K562 (cell line): ENCODE data around the gene BHLHE23. TPM values are rescaled to one million over a fixed set of nuclear protein-coding genes. Genes with fewer than 3 reads are reported as not detected.
A peak's percentile ranks its signal among the peaks of the same experiment; 100 is the strongest.

Experiments
- ATAC-seq: fragments of 200-7000 bp; cut with Tn5 transposase; 3 replicates; pipeline ENCODE4 v1.9.1; 2020; ENCODE audit warnings: moderate library complexity
- BruUV-seq: library from RNA; stranded (reverse); fragments of 400-500 nt; replicated peaks from 2 replicates; lab custom pipeline; 2021; lab: Mats Ljungman, UMichigan
- CTCF ChIA-PET: fragments of 300-600 bp; formaldehyde crosslinking; extraction: SDS; loops from one replicate; lab custom pipeline; 2021; ENCODE audit warnings: low intra/inter-chr PET ratio; lab: Yijun Ruan, JAX
- POLR2A ChIA-PET: fragments of 300-600, 350-650 bp; sonication (Branson Sonifier 250); formaldehyde crosslinking; extraction: SDS; loops from one replicate; lab custom pipeline; 2021; ENCODE audit warnings: antibody characterized with exemption, inconsistent platforms; lab: Yijun Ruan, JAX
- DNase-seq, 4 experiments: peaks; one replicate each; pipeline versions ENCODE4 v3.0.0 to v3.0.0-alpha.2; 2011 to 2018; ENCODE audit warnings: low spot score in 3 of 4, mixed read lengths in 3 of 4; ENCODE audit errors: extremely low read depth in 1 of 4
- FAIRE-seq: peaks from 2 replicates; lab custom pipeline; 2011; peaks lifted over from hg19 to GRCh38; lab: Jason Lieb, UNC
- H2AFZ ChIP-seq: 2 replicates; pipeline ENCODE4 v1.6.0; 2011; ENCODE audit warnings: low read depth, low read length, control low read depth, inconsistent platforms
- H3K27ac ChIP-seq: fragments of 200-600 bp; 3 replicates; pipeline ENCODE4 v1.8.0; 2011; ENCODE audit warnings: low read depth, mild to moderate bottlenecking, control low read depth, inconsistent platforms, low read length, moderate library complexity, mixed read lengths; ENCODE audit errors: extremely low read depth
- H3K27me3 ChIP-seq, 2 experiments: fragments of 300-600 bp in 1 of 2; 2 replicates in 1 of 2; 3 replicates in 1 of 2; pipeline versions ENCODE4 v1.6.0 to v1.8.0; 2011; ENCODE audit warnings: inconsistent platforms in 2 of 2, low read length in 2 of 2, mild to moderate bottlenecking in 1 of 2, mixed read lengths in 1 of 2, moderate library complexity in 1 of 2; ENCODE audit not compliant: control insufficient read depth in 2 of 2, insufficient read depth in 2 of 2
- H3K36me3 ChIP-seq: fragments of 300-600 bp; 3 replicates; pipeline ENCODE4 v1.8.0; 2011; ENCODE audit warnings: mild to moderate bottlenecking, low read length, inconsistent platforms; ENCODE audit not compliant: control insufficient read depth, insufficient read depth
- H3K4me1 ChIP-seq, 2 experiments: fragments of 200-600 bp in 1 of 2; replicated peaks in 1 of 2; 2 replicates in 1 of 2; 3 replicates in 1 of 2; pipeline versions ENCODE4 v1.5.1 to v1.8.0; 2011; ENCODE audit warnings: inconsistent platforms in 2 of 2, low read length in 2 of 2, mild to moderate bottlenecking in 1 of 2, mixed read lengths in 1 of 2, moderate library complexity in 1 of 2; ENCODE audit not compliant: control insufficient read depth in 2 of 2, insufficient read depth in 2 of 2
- H3K4me2 ChIP-seq: 2 replicates; pipeline ENCODE4 v1.6.1; 2011; ENCODE audit warnings: low read length, control low read depth, inconsistent platforms, mixed read lengths; ENCODE audit not compliant: insufficient read depth
- H3K4me3 ChIP-seq: fragments of 200-600 bp; sonication (generic), shearing (Covaris generic); 2 replicates; pipeline ENCODE4 v1.5.1; 2016; ENCODE audit warnings: control low read depth, inconsistent platforms
- H3K79me2 ChIP-seq: fragments of 200-600 bp; 3 replicates; pipeline ENCODE4 v1.8.0; 2011; ENCODE audit warnings: low read length, inconsistent platforms; ENCODE audit not compliant: control insufficient read depth, insufficient read depth
- H3K9ac ChIP-seq, 2 experiments: 2 replicates each; pipeline versions ENCODE4 v1.6.0 to v1.6.1; 2011; ENCODE audit warnings: low read depth in 2 of 2, low read length in 2 of 2, control low read depth in 1 of 2, inconsistent platforms in 1 of 2, mild to moderate bottlenecking in 1 of 2, mixed read lengths in 1 of 2; ENCODE audit not compliant: insufficient read depth in 1 of 2
- H3K9me1 ChIP-seq: one replicate; pipeline ENCODE4 v1.6.0; 2011; ENCODE audit warnings: inconsistent platforms, mild to moderate bottlenecking, low read length, moderate library complexity; ENCODE audit not compliant: control insufficient read depth, insufficient read depth
- H3K9me3 ChIP-seq: replicated peaks from 2 replicates; pipeline ENCODE4 v1.5.1; 2011; ENCODE audit warnings: low read depth, low read length, inconsistent platforms; ENCODE audit not compliant: control insufficient read depth, insufficient read depth
- H4K20me1 ChIP-seq: replicated peaks from 2 replicates; pipeline ENCODE4 v1.6.1; 2011; ENCODE audit warnings: low read length, inconsistent platforms, mixed read lengths; ENCODE audit not compliant: control insufficient read depth, insufficient read depth
- ATF1 ChIP-seq, 2 experiments: fragments of 450-650 bp in 1 of 2; IDR thresholded peaks; 2 replicates each; pipeline ENCODE4 v1.6.1; 2016; ENCODE audit warnings: missing compliant biosample characterization in 1 of 2, missing genetic modification characterization in 1 of 2
- CAMTA2 ChIP-seq: fragments of 250-450 bp; sonication (Bioruptor Pico); conservative IDR thresholded peaks from 2 replicates; pipeline ENCODE4 v1.5.1; 2022
- DDX20 ChIP-seq: fragments of 450-650 bp; IDR thresholded peaks from 2 replicates; pipeline ENCODE4 v1.6.1; 2016; ENCODE audit warnings: missing genetic modification characterization, low read depth, mild to moderate bottlenecking, missing compliant biosample characterization, moderate library complexity
- DPF2 ChIP-seq: fragments of 450-650 bp; IDR thresholded peaks from 2 replicates; pipeline ENCODE4 v1.6.1; 2016
- E2F1 ChIP-seq: sonication (generic); formaldehyde crosslinking; IDR thresholded peaks from 2 replicates; pipeline ENCODE4 v1.8.1; 2023; ENCODE audit warnings: mild to moderate bottlenecking, missing genetic modification reagents, moderate library complexity
- MCM2 ChIP-seq: fragments of 450-650 bp; IDR thresholded peaks from 2 replicates; pipeline ENCODE4 v1.6.1; 2017; ENCODE audit warnings: low read depth, mild to moderate bottlenecking
- TARDBP ChIP-seq: fragments of 450-650 bp; IDR thresholded peaks from 2 replicates; pipeline ENCODE4 v1.6.1; 2016
- WGBS: fragments of 100-300 bp; shearing (Covaris generic); methylation state at CpG from one replicate; pipeline ENCODE4 v1.1.6; 2016; ENCODE audit warnings: low coverage, mixed read lengths; ENCODE audit not compliant: insufficient coverage; ENCODE audit errors: missing lambda C conversion rate; 5-methylcytosine and 5-hydroxymethylcytosine counted together
- in situ Hi-C: fragments of 300-500 bp; cut with MboI; formaldehyde crosslinking; loops from 4 replicates; pipeline ENCODE4 v1.15.0; 2018; ENCODE audit warnings: inconsistent platforms, mixed read lengths
- intact Hi-C: fragments of 100-400 bp; cut with micrococcal nuclease; formaldehyde crosslinking; loops from 2 replicates; pipeline ENCODE4 v1.14.2; 2022
- polyA plus RNA-seq, 8 experiments: library from polyadenylated mRNA; depleted of rRNA in 4 of 8; stranded (reverse) in 5 of 8; unstranded in 3 of 8; fragments of >200 nt; fragmentation: Nextera tagmentation in 2 of 8; fragmentation: Illumina TruSeq in 1 of 8; extraction: Ambion mirVana in 2 of 8; extraction: Trizol in 1 of 8; gene quantifications; 2 replicates each; pipeline versions ENCODE4 v1.2.1 to v1.2.3, GENCODE V29; 2011 to 2014; ENCODE audit warnings: inconsistent platforms in 1 of 8, missing spikeins in 1 of 8
- total RNA-seq, 7 experiments: library from RNA; depleted of rRNA in 6 of 7; stranded (reverse); fragments of >200 nt in 6 of 7; fragmentation: Illumina TruSeq in 2 of 7; extraction: Trizol in 2 of 7; gene quantifications; 2 replicates each; pipeline versions ENCODE4 v1.2.1 to v1.2.3, GENCODE V29; 2011 to 2021; ENCODE audit warnings: low replicate concordance in 1 of 7

Gene BHLHE23
- total and polyA plus RNA-seq, 9 of the 15 experiments (the other 6 are each of a cell fraction or from before 2014, with no cell fraction given), result not detected

GRCh38 chr20:62989201-62989601, 17.6 kb downstream of the BHLHE23 start:
- no peak overlapping the region for H3K27ac ChIP-seq
- peak; percentile 23; the same call in 1 of the 3 replicates for ATAC-seq
- TF ChIP-seq TARDBP, result no peak
- H4K20me1 ChIP-seq, result peaks cover 7% of the 10 kb centered on the region
- H3K27me3 ChIP-seq, result peaks cover 54 to 81% of the 10 kb centered on the region in 2 experiments
- H3K36me3 ChIP-seq, result no peaks in the 10 kb centered on the region
- CTCF ChIA-PET, result no interaction called here
- BruUV-seq, result no TSS peak
- DNase-seq, result no peak
- FAIRE-seq, result peak; percentile 15
- in situ Hi-C loops, result no loop called here
- H3K9ac ChIP-seq, result no peak overlapping the region
- POLR2A ChIA-PET, result no interaction called here
- no peaks in the 10 kb centered on the region for H3K79me2 ChIP-seq
- 0% methylated on average over 11 of the region's 11 CpGs for WGBS
- H3K9me1 ChIP-seq, result no peaks in the 10 kb centered on the region
- H3K4me3 ChIP-seq, result no peak overlapping the region
- peaks cover 0 to 14% of the 10 kb centered on the region in 2 experiments; a peak in 2 of 5 replicates for H3K4me1 ChIP-seq
- intact Hi-C loops, result no loop called here
- H3K9me3 ChIP-seq, result no peaks in the 10 kb centered on the region
- H3K4me2 ChIP-seq, result no peak overlapping the region
- H2AFZ ChIP-seq, result no peak overlapping the region

GRCh38 chr20:62987114-62987513, 19.6 kb downstream of the BHLHE23 start:
- Histone ChIP-seq H4K20me1 (peaks cover 7% of the 10 kb centered on the region; the same call in 1 of the 2 replicates), H3K79me2 (no peaks in the 10 kb centered on the region), H3K4me2 (no peak overlapping the region), H3K9me1 (no peaks in the 10 kb centered on the region), H3K4me1 (peaks cover 0 to 9% of the 10 kb centered on the region in 2 experiments; a peak in 1 of 5 replicates), H3K27me3 (peaks cover 50 to 81% of the 10 kb centered on the region in 2 experiments), H3K36me3 (no peaks in the 10 kb centered on the region), H2AFZ (no peak overlapping the region), H3K9me3 (no peaks in the 10 kb centered on the region), H3K4me3 (no peak overlapping the region), H3K9ac (no peak overlapping the region), H3K27ac (no peak overlapping the region)
- FAIRE-seq (no peak), ATAC-seq (no peak), DNase-seq (no peak)
- POLR2A ChIA-PET, result interaction anchor here (0.7 kb wide), 1 partner anchor 15 kb away, joined by 4 read pairs; no protein-coding TSS in a partner anchor
- TF ChIP-seq DPF2, result no peak
- TF ChIP-seq ATF1 (CRISPR knock-in tag; IDR thresholded peaks at IDR 0.05), result no peak
- peak; percentile 46 for TF ChIP-seq ATF1 (tag; IDR thresholded peaks at IDR 0.05)
- TF ChIP-seq CAMTA2 (CRISPR knock-in tag), result no peak
- no peak for TF ChIP-seq MCM2
- no peak for TF ChIP-seq E2F1 (CRISPR knock-in tag)
- TF ChIP-seq DDX20 (tag), result no peak
- no TSS peak for BruUV-seq
- intact Hi-C loops (no loop called here), in situ Hi-C loops (no loop called here)
- 8% methylated on average over 10 of the region's 10 CpGs for WGBS
- CTCF ChIA-PET, result no interaction called here
